GM12878 (cell line): ENCODE results near the gene CHN1. TPM values are rescaled to one million over a fixed set of nuclear protein-coding genes. Genes with fewer than 3 reads are reported as not detected.

ENCODE experiments used
- ATAC-seq: fragments of 200-7000 bp; cut with Tn5 transposase; 3 replicates; pipeline ENCODE4 v1.9.1; 2020; ENCODE audit warnings: mild to moderate bottlenecking, moderate library complexity
- BruUV-seq: library from RNA; stranded (reverse); fragments of 400-500 nt; replicated peaks from 2 replicates; lab custom pipeline; 2021; lab: Mats Ljungman, UMichigan
- CTCF ChIA-PET: fragments of 300-600 bp; sonication (Branson Sonifier 250); formaldehyde crosslinking; extraction: SDS; loops from one replicate; lab custom pipeline; 2021; ENCODE audit warnings: inconsistent platforms; lab: Yijun Ruan, JAX
- POLR2A ChIA-PET: fragments of 350-600 bp; formaldehyde crosslinking; extraction: SDS; loops from one replicate; lab custom pipeline; 2021; ENCODE audit warnings: inconsistent platforms; lab: Charles Lee
- RAD21 ChIA-PET: fragments of 300-600 bp; sonication (Branson Sonifier 250); formaldehyde crosslinking; loops from one replicate; lab custom pipeline; 2023; ENCODE audit warnings: antibody characterized with exemption; ENCODE audit not compliant: unreplicated experiment; lab: Charles Lee
- SMC1A ChIA-PET: fragments of 300-600 bp; sonication (Branson Sonifier 250); formaldehyde crosslinking; loops from one replicate; lab custom pipeline; 2023; ENCODE audit not compliant: unreplicated experiment, uncharacterized antibody; lab: Charles Lee
- DNase-seq: peaks from one replicate; pipeline ENCODE4 v3.0.0-alpha.2; 2011; ENCODE audit warnings: low read depth, low spot score
- FAIRE-seq: peaks from 3 replicates; lab custom pipeline; 2011; peaks lifted over from hg19 to GRCh38; lab: Jason Lieb, UNC
- H2AFZ ChIP-seq: 2 replicates; pipeline ENCODE4 v1.6.0; 2011; ENCODE audit warnings: low read depth, low read length, control low read depth; ENCODE audit not compliant: control insufficient read depth
- H3K27ac ChIP-seq: 2 replicates; pipeline ENCODE4 v1.5.1; 2011; ENCODE audit warnings: control low read depth; ENCODE audit not compliant: control insufficient read depth, insufficient read depth
- H3K27me3 ChIP-seq, 2 experiments: replicated peaks in 1 of 2; 2 replicates each; pipeline versions ENCODE4 v1.6.0 to v1.6.1; 2011; ENCODE audit warnings: low read length in 1 of 2; ENCODE audit not compliant: control insufficient read depth in 2 of 2, insufficient read depth in 2 of 2
- H3K36me3 ChIP-seq, 2 experiments: 2 replicates each; pipeline ENCODE4 v1.5.1; 2011; ENCODE audit warnings: low read length in 1 of 2; ENCODE audit not compliant: control insufficient read depth in 2 of 2, insufficient read depth in 2 of 2
- H3K4me1 ChIP-seq: 2 replicates; pipeline ENCODE4 v1.6.1; 2011; ENCODE audit warnings: mild to moderate bottlenecking, low read length, moderate library complexity, mixed read lengths; ENCODE audit not compliant: control insufficient read depth, insufficient read depth
- H3K4me2 ChIP-seq: 2 replicates; pipeline ENCODE4 v1.6.0; 2011; ENCODE audit warnings: control low read depth; ENCODE audit not compliant: control insufficient read depth, insufficient read depth
- H3K4me3 ChIP-seq: fragments of 200-600 bp; sonication (generic); 2 replicates; pipeline ENCODE4 v1.5.1; 2016
- H3K79me2 ChIP-seq: 2 replicates; pipeline ENCODE4 v1.6.0; 2011; ENCODE audit warnings: low read length; ENCODE audit not compliant: control insufficient read depth, insufficient read depth
- H3K9ac ChIP-seq: 2 replicates; pipeline ENCODE4 v1.8.0; 2011; ENCODE audit warnings: low read length, control low read depth, mixed read lengths; ENCODE audit not compliant: control insufficient read depth, insufficient read depth
- H3K9me3 ChIP-seq: replicated peaks from 3 replicates; pipeline ENCODE4 v1.5.1; 2011; ENCODE audit warnings: mild to moderate bottlenecking, low read length; ENCODE audit not compliant: control insufficient read depth, insufficient read depth
- H4K20me1 ChIP-seq: 2 replicates; pipeline ENCODE4 v1.6.0; 2011; ENCODE audit not compliant: control insufficient read depth, insufficient read depth
- CTCF ChIP-seq, 3 experiments: IDR thresholded peaks in 2 of 3; conservative IDR thresholded peaks in 1 of 3; 2 replicates each; pipeline ENCODE4 v1.5.1; 2011; ENCODE audit warnings: low read depth in 3 of 3, low read length in 3 of 3, mild to moderate bottlenecking in 3 of 3, control low read depth in 2 of 3, moderate library complexity in 2 of 3, inconsistent platforms in 1 of 3, mixed read lengths in 1 of 3; ENCODE audit not compliant: control insufficient read depth in 2 of 3, insufficient read depth in 1 of 3; ENCODE audit errors: extremely low read depth in 1 of 3
- EZH2 ChIP-seq: IDR thresholded peaks from 2 replicates; pipeline ENCODE4 v1.6.1; 2012; ENCODE audit warnings: low read depth, mild to moderate bottlenecking, control low read depth, inconsistent platforms, low read length, borderline replicate concordance; ENCODE audit not compliant: control insufficient read depth
- NR2C1 ChIP-seq: fragments of 450-650 bp; IDR thresholded peaks from 2 replicates; pipeline ENCODE4 v1.6.1; 2017; ENCODE audit warnings: antibody characterized with exemption, mild to moderate bottlenecking, moderate library complexity
- RAD21 ChIP-seq: IDR thresholded peaks from 2 replicates; pipeline ENCODE4 v1.6.1; 2011; ENCODE audit warnings: mild to moderate bottlenecking, low read depth, low read length, moderate library complexity; ENCODE audit not compliant: insufficient read depth
- SMC3 ChIP-seq: IDR thresholded peaks from 2 replicates; pipeline ENCODE4 v1.6.1; 2011; ENCODE audit warnings: low read length, improper control_type of control experiment, borderline replicate concordance
- WGBS: methylation state at CpG from one replicate; pipeline ENCODE4 v1.1.6; 2016; ENCODE audit warnings: low lambda C conversion rate; ENCODE audit not compliant: insufficient replicate concordance, insufficient coverage; ENCODE audit errors: missing lambda C conversion rate; 5-methylcytosine and 5-hydroxymethylcytosine counted together
- in situ Hi-C: fragments of 300-500 bp; cut with MboI; formaldehyde crosslinking; loops from 9 replicates; pipeline ENCODE4 v1.14.3; 2018; ENCODE audit warnings: mixed read lengths
- intact Hi-C: fragments of 100-400 bp; cut with micrococcal nuclease; formaldehyde crosslinking; loops from one replicate; pipeline ENCODE4 v1.14.2; 2022; ENCODE audit not compliant: unreplicated experiment
- polyA plus RNA-seq, 11 experiments: library from polyadenylated mRNA; depleted of rRNA in 4 of 11; unstranded in 6 of 11; stranded (reverse) in 5 of 11; fragments of >200 nt; fragmentation: Nextera tagmentation in 4 of 11; fragmentation: Illumina TruSeq in 1 of 11; extraction: Ambion mirVana in 4 of 11; extraction: Trizol in 1 of 11; gene quantifications; 1 replicate in 1 of 11; 2 replicates in 10 of 11; pipeline versions ENCODE4 v1.2.1 to v1.2.3, GENCODE V29; 2011 to 2016; ENCODE audit warnings: inconsistent platforms in 2 of 11, missing spikeins in 2 of 11, low read depth in 1 of 11
- total RNA-seq, 4 experiments: library from RNA; depleted of rRNA in 3 of 4; stranded (reverse); fragments of >200 nt in 3 of 4; fragmentation: Illumina TruSeq in 1 of 4; extraction: Trizol in 1 of 4; gene quantifications; 2 replicates each; pipeline versions ENCODE4 v1.2.1 to v1.2.3, GENCODE V29; 2013 to 2021

The CHN1 gene
- total and polyA plus RNA-seq, 10 of the 15 experiments (the other 5 are each of a cell fraction or from before 2014, with no cell fraction given): 0.18 to 0.92 (median 0.53) TPM; not detected in 1

- DNase-seq (no peak), ATAC-seq (no peak), FAIRE-seq (peak; percentile 31)
- Histone ChIP-seq H3K36me3 (no peaks in the 10 kb centered on the region), H4K20me1 (no peaks in the 10 kb centered on the region), H2AFZ (no peak overlapping the region), H3K4me2 (no peak overlapping the region), H3K9me3 (no peaks in the 10 kb centered on the region), H3K4me1 (peaks cover 10% of the 10 kb centered on the region), H3K4me3 (no peak overlapping the region), H3K27me3 (peaks cover 0 to 1% of the 10 kb centered on the region in 2 experiments; a peak in 1 of 4 replicates), H3K27ac (no peak overlapping the region), H3K9ac (no peak overlapping the region), H3K79me2 (no peaks in the 10 kb centered on the region)
- RAD21 ChIA-PET: interaction anchor here (7.2 kb wide), 1 partner anchor 28 kb away, joined by 46 read pairs; no protein-coding TSS in a partner anchor
- intact Hi-C loops (no loop called here), in situ Hi-C loops (no loop called here)
- CTCF ChIA-PET: interaction anchor here (0.6 to 4.7 kb wide), 3 partner anchors 27 to 233 kb away, joined by 3 to 41 read pairs (median 5); no protein-coding TSS in a partner anchor
- POLR2A ChIA-PET: interaction anchor here (0.6 kb wide), 1 partner anchor 13 kb away, joined by 3 read pairs; no protein-coding TSS in a partner anchor
- TF ChIP-seq EZH2 (no peak), SMC3 (peak; percentile 18; the same call in 1 of the 2 replicates), NR2C1 (no peak), RAD21 (peak; percentile 48), CTCF (IDR thresholded peaks at IDR 0.05 in 2 of 3, conservative IDR thresholded peaks at IDR 0.05 in 1 of 3; ENCODE audit: control insufficient read depth in 2 of 3, extremely low read depth in 1 of 3, insufficient read depth in 1 of 3, low read depth in 3 of 3, low read length in 3 of 3) (peak; percentile 29 to 54 (median 45); a peak in 5 of 6 replicates)
- SMC1A ChIA-PET: interaction anchor here (2.0 to 2.5 kb wide), 2 partner anchors 12 to 27 kb away, joined by 9 to 11 read pairs; partner anchors contain the start of gene CHRNA1
- 10% methylated on average over 6 of the region's 6 CpGs for WGBS
- no TSS peak for BruUV-seq
Measured at GRCh38 chr2:174776223-174776622, 229.0 kb downstream of the CHN1 start.
